NCI-H1105 (cell line): ENCODE results near the gene CD58.

Experiments
- DNase-seq: peaks from one replicate; lab custom pipeline; 2025; lab: John Stamatoyannopoulos, UW

The CD58 gene

GRCh38 chr1:116510361-116510760 lies 60.5 kb downstream of the CD58 start:
- DNase-seq: no peak

- no peak for DNase-seq
Observed at GRCh38 chr1:116508984-116509980, 61.5 kb downstream of the CD58 start.

GRCh38 chr1:116508085-116508983 lies 62.5 kb downstream of the CD58 start:
- no peak for DNase-seq

GRCh38 chr1:116507631-116508030 lies 63.2 kb downstream of the CD58 start:
- DNase-seq: no peak

- no peak for DNase-seq
Observed at GRCh38 chr1:116506132-116507004, 64.5 kb downstream of the CD58 start.

- DNase-seq: no peak
Observed at GRCh38 chr1:116504308-116505156, 66.3 kb downstream of the CD58 start.

GRCh38 chr1:116503546-116504307 lies 67.1 kb downstream of the CD58 start:
- DNase-seq: no peak

- no peak for DNase-seq
Observed at GRCh38 chr1:116502671-116503314, 68.0 kb downstream of the CD58 start.

- DNase-seq: no peak
Observed at GRCh38 chr1:116501870-116502244, 69.0 kb downstream of the CD58 start.

- DNase-seq: no peak
Observed at GRCh38 chr1:116501125-116501869, 69.5 kb downstream of the CD58 start.

- DNase-seq: peak; percentile 64
Observed at GRCh38 chr1:116498789-116499628, 71.8 kb downstream of the CD58 start.

GRCh38 chr1:116497656-116498055 lies 73.2 kb downstream of the CD58 start:
- DNase-seq: no peak

- DNase-seq: no peak
Observed at GRCh38 chr1:116496898-116497297, 73.9 kb downstream of the CD58 start.

- DNase-seq: no peak
Observed at GRCh38 chr1:116496380-116496779, 74.4 kb downstream of the CD58 start.

GRCh38 chr1:116495535-116495934 lies 75.3 kb downstream of the CD58 start:
- no peak for DNase-seq

- DNase-seq: no peak
Observed at GRCh38 chr1:116494745-116495144, 76.1 kb downstream of the CD58 start.

- no peak for DNase-seq
Observed at GRCh38 chr1:116494353-116494692, 76.5 kb downstream of the CD58 start.
